ENCODE data around the gene SLC35F2. TPM values are rescaled to one million over a fixed set of nuclear protein-coding genes. Genes with fewer than 3 reads are reported as not detected.
"Not testable (repeated sequence)": the region's sequence is repeated elsewhere in the genome, so short reads cannot be mapped to it uniquely, and the experiment has no call there.

SLC35F2 gene
- polyA plus RNA-seq, 1 donor = 4.5 TPM

- DNase-seq = no peak
Observed at GRCh38 chr11:107785401-107785800, 73.2 kb downstream of the SLC35F2 start.

- DNase-seq = no peak
Observed at GRCh38 chr11:107783121-107783520, 75.5 kb downstream of the SLC35F2 start.

- DNase-seq = no peak
Observed at GRCh38 chr11:107780775-107781174, 77.8 kb downstream of the SLC35F2 start.

GRCh38 chr11:107780136-107780535, 78.5 kb downstream of the SLC35F2 start:
- no peak for DNase-seq

GRCh38 chr11:107778839-107779517, 79.6 kb downstream of the SLC35F2 start:
- DNase-seq = no peak

- no peak for DNase-seq
Observed at GRCh38 chr11:107777110-107777509, 81.5 kb downstream of the SLC35F2 start.

GRCh38 chr11:107776062-107776461, 82.5 kb downstream of the SLC35F2 start:
- no peak for DNase-seq

- no peak for DNase-seq
Observed at GRCh38 chr11:107770551-107770951, 88.0 kb downstream of the SLC35F2 start.

- no peak for DNase-seq
Observed at GRCh38 chr11:107769189-107769588, 89.4 kb downstream of the SLC35F2 start.

GRCh38 chr11:107758719-107759355, 99.8 kb downstream of the SLC35F2 start:
- not testable (repeated sequence) for DNase-seq

- no peak for DNase-seq
Observed at GRCh38 chr11:107757661-107758060, 100.9 kb downstream of the SLC35F2 start.

- no peak for DNase-seq
Observed at GRCh38 chr11:107756553-107756952, 102.0 kb downstream of the SLC35F2 start.

GRCh38 chr11:107752949-107753822, 105.4 kb downstream of the SLC35F2 start:
- peak; percentile 47 for DNase-seq

- DNase-seq = no peak
Observed at GRCh38 chr11:107752508-107752907, 106.1 kb downstream of the SLC35F2 start.

- no peak for DNase-seq
Observed at GRCh38 chr11:107751082-107751481, 107.5 kb downstream of the SLC35F2 start.

- no peak for DNase-seq
Observed at GRCh38 chr11:107750313-107750712, 108.3 kb downstream of the SLC35F2 start.

- DNase-seq = no peak
Observed at GRCh38 chr11:107747622-107748021, 111.0 kb downstream of the SLC35F2 start.

GRCh38 chr11:107744736-107745135, 113.9 kb downstream of the SLC35F2 start:
- DNase-seq = no peak

GRCh38 chr11:107743191-107743590, 115.4 kb downstream of the SLC35F2 start:
- no peak for DNase-seq

- DNase-seq = no peak
Observed at GRCh38 chr11:107741044-107741823, 117.4 kb downstream of the SLC35F2 start.
